GM11168 (cell line): ENCODE data around the gene SBK3.
"Not testable (repeated sequence)": the region's sequence is repeated elsewhere in the genome, so short reads cannot be mapped to it uniquely, and the experiment has no call there.

Source experiments
- in situ Hi-C: fragments of 300-500 bp; cut with MboI; formaldehyde crosslinking; loops from one replicate; pipeline ENCODE4 v1.12.0; 2022; ENCODE audit warnings: low sequenced_read_pairs; ENCODE audit not compliant: unreplicated experiment

The SBK3 gene

GRCh38 chr19:55578031-55578760, 32.9 kb upstream of the SBK3 start:
- in situ Hi-C loops: no loop called here

- in situ Hi-C loops: no loop called here
Observed at GRCh38 chr19:55576746-55577145, 31.4 kb upstream of the SBK3 start.

DNA sequence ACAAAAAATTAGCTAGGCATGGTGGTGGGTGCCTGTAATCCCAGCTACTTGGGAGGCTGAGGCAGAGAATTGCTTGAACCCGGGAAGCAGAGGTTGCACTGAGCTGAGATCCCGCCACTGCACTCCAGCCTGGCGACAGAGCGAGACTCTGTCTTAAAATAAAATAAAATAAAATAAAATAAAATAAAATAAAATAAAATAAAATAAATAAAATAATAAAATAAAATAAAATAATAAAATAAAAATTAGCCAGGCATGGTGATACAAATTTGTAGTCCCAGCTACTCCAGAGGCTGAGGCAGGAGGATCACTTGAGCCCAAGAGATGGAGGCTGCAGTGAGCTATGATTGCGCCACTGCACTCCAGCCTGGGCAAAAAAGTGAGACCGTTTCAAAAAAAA, 28.6 kb upstream of the SBK3 start:
- in situ Hi-C loops: not testable (repeated sequence)

- in situ Hi-C loops: not testable (repeated sequence)
Observed at GRCh38 chr19:55569477-55569876, 24.1 kb upstream of the SBK3 start.

DNA sequence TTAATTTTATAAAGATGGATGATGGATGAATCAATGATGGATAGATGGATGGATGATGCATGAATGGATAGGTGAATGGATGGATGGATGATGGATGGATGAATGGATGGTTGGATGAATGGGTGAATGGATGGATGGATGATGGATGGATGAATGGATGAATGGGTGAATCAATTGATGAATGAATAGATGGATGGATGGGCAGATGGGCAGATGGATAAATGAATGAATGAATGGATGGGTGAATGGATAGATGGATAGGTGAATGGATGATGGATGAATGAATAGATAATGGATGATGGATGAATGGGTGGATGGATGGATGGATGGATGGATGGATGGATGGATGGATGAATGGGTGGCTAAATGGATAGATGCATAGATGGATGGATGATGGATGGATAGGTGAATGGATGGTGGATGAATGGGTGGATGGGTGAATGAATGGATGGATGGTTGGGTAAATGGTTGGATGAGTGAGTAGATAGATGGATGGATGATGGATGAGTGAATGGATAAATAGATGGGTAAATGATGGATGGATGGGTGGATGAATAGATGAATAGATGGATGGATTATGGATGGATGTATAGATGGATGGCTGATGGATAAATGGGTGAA, 22.5 kb upstream of the SBK3 start:
- in situ Hi-C loops: no loop called here

GRCh38 chr19:55566823-55567222, 21.5 kb upstream of the SBK3 start:
- in situ Hi-C loops: no loop called here

DNA sequence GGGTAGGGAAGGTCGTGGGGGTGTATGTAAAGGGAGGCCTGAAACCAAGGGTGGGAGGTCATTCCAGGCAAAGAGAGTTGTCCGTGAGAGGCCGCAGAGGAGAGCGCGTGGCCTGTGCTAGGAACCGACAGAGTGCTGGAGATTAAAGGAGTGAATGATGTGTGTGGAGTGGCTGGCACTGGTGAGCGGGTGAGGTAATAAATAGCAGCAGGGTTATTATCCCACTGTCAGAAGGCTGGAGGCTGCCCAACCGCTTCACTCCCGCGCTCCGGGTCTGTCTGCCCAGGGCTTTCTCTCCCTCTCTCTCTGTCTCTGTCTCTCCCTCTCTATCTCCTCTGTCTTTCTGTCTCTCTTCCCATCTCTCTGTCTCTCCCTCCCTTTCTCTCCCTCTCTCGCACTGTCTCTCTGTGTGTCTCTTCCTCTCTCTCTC, 17.9 kb upstream of the SBK3 start:
- in situ Hi-C loops: no loop called here

DNA sequence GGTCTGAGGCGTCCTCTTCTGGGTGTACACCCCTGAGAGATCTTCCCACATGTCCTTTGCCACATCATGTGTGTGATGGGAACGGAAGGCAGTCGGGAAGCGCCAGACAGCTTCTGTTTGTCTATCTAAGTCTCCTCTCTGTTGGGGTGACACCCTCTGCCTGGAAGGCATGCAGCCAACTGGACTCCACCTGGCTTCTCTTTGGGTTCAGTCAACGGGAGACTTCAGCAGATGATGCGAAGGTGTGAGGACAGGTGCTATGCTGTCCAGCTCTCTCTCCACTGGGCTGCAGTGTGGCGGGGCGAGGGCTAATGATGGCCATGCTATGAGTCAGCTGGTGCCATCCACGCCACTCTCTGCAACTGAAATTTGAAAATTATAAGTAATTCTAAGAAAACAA, 14.3 kb upstream of the SBK3 start:
- in situ Hi-C loops: no loop called here

DNA sequence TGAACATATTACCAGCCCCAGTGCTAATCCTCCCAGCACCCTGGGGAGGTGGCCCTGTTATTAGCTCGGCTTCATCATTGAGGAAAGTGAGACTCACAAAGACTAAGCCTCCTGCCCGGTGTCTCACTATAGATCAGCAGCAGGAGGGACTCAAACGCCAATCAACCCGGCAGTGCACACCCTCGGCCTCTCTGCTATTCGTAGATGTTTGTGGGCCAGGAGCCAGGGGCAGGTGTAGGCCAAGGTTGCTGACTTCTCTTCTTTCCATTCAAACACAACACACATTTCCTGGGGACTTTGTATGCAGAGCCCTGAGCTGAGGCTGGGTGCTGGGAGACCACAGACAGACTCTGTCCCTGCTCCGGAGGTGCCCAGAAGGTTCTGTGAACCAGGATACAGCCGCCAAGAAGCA, 9.4 kb upstream of the SBK3 start:
- in situ Hi-C loops: no loop called here

GRCh38 chr19:55554302-55554701, 9.0 kb upstream of the SBK3 start:
- in situ Hi-C loops: no loop called here

DNA sequence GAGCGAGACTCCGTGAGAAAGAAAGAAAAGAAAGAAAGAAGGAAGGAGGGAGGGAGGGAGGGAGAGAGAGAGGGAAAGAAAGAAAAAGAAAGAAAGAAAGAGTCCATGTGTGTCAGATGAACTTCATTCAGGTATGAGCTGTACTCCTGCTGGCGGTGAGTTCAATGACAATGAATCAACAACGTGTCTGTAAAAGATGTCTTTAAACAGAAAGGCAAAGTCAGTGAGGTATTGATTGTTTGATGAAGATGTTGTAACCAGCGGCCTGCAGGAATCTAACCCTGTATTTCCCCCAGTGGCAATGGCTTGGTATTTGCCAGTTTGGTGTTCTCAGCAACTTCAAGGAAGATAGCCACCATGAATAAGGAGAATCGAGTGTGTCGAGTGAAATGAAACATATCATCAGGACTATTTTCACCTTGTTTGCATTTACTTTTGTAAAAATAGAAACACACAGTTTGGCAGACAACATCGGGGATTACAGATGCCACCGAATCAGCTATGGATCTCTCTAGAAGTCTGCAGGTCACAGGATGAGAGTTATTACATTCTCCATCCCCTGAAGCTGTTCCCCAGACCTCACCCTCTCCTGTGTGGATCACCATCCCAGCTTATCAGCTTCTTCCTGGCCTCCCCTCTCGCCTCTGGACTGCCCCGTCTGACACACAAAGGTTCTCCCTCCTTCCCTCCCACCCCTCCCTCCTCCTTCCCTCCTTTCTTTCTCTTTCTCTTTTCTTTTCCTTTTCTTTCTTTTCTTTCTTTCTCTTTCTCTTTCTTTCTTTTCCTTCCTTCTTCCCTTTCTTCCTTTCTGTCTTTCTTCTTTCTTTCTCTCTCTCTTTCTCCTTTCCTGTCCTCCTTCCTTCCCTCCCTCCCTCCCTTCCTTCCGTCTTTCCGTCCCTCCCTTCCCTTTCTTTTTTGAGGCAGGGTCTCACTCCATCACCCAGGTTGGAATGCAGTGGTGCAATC, 8.2 kb upstream of the SBK3 start:
- in situ Hi-C loops: no loop called here

DNA sequence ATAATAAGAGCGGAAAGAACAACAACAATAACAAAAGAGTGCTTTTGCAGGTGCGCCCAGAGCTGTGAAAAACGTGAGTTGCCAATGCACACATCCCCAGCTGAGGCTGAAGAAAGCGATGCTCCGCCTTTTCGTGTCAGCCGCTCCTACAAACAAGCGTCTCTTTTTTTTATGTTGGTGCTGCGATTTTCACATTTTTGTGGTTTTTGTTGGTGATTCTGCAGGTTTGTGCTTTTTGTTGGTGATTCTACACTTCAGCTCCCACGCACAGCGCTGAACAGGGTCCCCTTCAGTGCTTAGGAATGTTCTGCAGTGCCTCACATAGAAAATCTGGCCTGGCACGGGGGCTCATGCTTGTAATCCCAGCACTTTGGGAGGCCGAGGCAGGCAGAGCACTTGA, 7.3 kb upstream of the SBK3 start:
- in situ Hi-C loops: no loop called here

DNA sequence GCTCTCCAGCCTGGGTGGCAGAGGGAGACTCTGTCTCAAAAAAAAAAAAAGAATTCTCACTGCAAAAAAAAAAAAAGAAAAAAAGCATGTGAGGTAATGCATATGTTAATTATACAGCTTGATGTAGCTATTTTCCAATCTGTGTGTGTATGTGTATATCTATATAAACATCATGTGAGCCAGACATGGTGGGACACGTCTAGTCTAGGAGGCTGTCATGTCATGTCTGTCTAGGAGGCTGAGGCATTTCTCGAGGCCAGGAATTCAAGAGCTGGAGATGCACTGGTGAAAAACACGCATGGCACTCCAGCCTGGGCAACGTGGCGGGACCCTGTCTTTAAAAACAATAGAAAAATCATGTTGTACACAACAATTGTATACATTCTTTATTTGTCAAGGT, 6.9 kb upstream of the SBK3 start:
- in situ Hi-C loops: no loop called here

GRCh38 chr19:55550321-55550650, 4.9 kb upstream of the SBK3 start:
- in situ Hi-C loops: no loop called here

GRCh38 chr19:55549500-55550320, 4.4 kb upstream of the SBK3 start:
- in situ Hi-C loops: no loop called here

GRCh38 chr19:55546822-55547614, 1.7 kb upstream of the SBK3 start:
- in situ Hi-C loops: no loop called here

- in situ Hi-C loops: no loop called here
Observed at GRCh38 chr19:55546011-55546410, 668 bp upstream of the SBK3 start.

DNA sequence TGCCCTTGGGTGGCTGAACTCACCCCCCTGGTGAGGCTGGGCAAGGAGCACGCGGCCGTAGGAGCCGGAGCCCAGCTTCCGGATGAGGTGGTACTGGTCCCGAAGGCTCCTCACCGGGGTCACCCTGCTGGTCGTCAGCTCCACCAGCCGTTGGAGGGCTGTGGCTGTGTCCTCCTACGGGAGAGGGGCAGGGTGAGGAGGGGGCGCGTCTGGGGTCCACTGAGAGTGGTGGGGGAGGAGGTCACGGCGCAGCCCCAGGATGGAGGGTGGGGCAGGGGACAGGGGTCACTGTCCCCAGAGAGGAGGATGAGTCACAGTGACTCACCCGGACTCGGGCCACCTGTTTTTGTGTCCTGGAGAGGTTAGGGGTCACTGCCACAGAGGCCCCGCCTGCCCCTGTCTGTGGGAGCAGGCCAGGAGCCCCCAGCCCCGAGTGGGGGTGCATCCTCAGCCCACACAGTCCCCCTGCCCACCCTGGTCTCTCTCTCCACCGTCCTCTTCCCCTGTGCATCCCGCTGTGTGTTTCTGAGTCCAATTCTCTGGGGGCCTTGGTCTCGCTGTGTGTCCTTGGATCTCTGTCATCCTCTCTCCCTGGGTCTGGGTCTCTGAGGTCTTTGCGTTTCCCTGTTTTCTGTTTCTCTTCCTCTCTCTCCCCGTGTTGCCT, 435 bp downstream of the SBK3 start:
- in situ Hi-C loops: no loop called here

DNA sequence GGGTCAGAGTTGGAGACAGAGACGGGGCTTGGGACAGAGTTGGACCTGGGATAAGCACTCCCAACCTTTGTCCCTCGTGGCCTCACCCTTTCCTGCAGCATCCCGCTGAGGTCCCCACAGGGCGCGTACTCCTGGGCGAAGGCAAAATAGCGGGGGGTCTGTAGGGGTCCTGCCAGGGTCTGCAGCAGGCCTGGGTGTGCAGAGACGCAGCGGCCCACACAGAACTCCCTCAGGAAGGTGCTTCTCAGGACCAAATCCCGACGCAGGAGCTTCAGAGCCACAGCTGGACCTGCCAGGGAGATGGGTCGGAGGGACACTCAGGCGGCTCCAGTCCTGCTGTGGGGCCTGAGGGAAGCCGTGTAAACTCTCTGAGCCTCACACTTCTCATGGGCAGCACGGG, 1.3 kb downstream of the SBK3 start:
- in situ Hi-C loops: no loop called here
